Urinary bladder (tissue), 4 donors: Measurements from ENCODE around the gene ECE2. TPM values are rescaled to one million over a fixed set of nuclear protein-coding genes. Genes with fewer than 3 reads are reported as not detected.

Source experiments
- DNase-seq: peaks from one replicate; pipeline ENCODE4 v3.0.0-alpha.2; 2015; ENCODE audit errors: extremely low spot score
- H3K27ac ChIP-seq: one replicate; pipeline ENCODE4 v1.5.1; 2013; ENCODE audit warnings: low read depth, mild to moderate bottlenecking, moderate library complexity
- H3K36me3 ChIP-seq: one replicate; pipeline ENCODE4 v1.6.1; 2013; ENCODE audit warnings: mild to moderate bottlenecking, moderate library complexity; ENCODE audit not compliant: insufficient read depth
- H3K4me1 ChIP-seq: one replicate; pipeline ENCODE4 v1.6.1; 2013; ENCODE audit warnings: mild to moderate bottlenecking, moderate library complexity; ENCODE audit not compliant: insufficient read depth
- H3K4me3 ChIP-seq: one replicate; pipeline ENCODE4 v1.5.1; 2013; ENCODE audit warnings: low read depth, low read length
- WGBS: extraction: QIAGEN DNeasy Blood & Tissue Kit; methylation state at CpG from one replicate; pipeline ENCODE4 v1.1.7; 2013; 5-methylcytosine and 5-hydroxymethylcytosine counted together
- polyA plus RNA-seq: library from polyadenylated mRNA; stranded (reverse); fragments of 200-250 nt; gene quantifications from one replicate; pipeline ENCODE4 v1.2.3, GENCODE V29; 2013
- total RNA-seq: library from RNA; depleted of rRNA; stranded (reverse); fragments of >200 nt; gene quantifications from one replicate; pipeline ENCODE4 v1.2.3, GENCODE V29; 2014
- donor health status: healthy with polysubstance abuse.
- donor health status: healthy.

The ECE2 gene
- total and polyA plus RNA-seq, 2 donors = 0.49 TPM; not detected in 1

DNA sequence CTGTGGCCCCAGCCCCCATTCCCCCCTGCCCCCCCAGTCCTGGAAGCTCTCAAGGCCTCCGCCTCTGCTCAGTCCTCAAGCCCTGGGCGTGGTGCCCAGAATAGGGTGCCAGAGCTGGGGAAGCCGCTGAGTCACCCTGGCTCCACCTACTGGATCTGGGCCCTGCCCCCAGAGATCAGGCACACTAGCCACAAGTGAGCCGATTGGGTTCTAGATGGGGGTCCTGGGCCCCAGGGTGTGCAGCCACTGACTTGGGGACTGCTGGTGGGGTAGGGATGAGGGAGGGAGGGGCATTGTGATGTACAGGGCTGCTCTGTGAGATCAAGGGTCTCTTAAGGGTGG lies 44.3 kb downstream of the ECE2 start:
- Histone ChIP-seq H3K4me1 (no peaks in the 10 kb centered on the region), H3K36me3 (peaks cover 12% of the 10 kb centered on the region), H3K4me3 (no peak overlapping the region), H3K27ac (peak overlapping the region; percentile 69)
- WGBS = 0% methylated on average over 4 of the region's 4 CpGs
- no peak for DNase-seq

DNA sequence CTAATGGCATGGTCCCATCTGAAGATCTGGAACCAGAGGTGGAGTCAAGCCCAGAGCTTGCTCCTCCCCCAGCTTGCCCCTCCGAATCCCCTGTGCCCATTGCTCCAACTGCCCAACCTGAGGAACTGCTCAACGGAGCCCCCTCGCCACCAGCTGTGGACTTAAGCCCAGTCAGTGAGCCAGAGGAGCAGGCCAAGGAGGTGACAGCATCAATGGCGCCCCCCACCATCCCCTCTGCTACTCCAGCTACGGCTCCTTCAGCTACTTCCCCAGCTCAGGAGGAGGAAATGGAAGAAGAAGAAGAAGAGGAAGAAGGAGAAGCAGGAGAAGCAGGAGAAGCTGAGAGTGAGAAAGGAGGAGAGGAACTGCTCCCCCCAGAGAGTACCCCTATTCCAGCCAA lies 45.8 kb downstream of the ECE2 start:
- WGBS = 83% methylated on average over 5 of the region's 5 CpGs
- no peaks in the 10 kb centered on the region for H3K4me1 ChIP-seq
- DNase-seq = no peak
- no peak overlapping the region for H3K27ac ChIP-seq
- H3K4me3 ChIP-seq = no peak overlapping the region
- H3K36me3 ChIP-seq = peaks cover 15% of the 10 kb centered on the region

DNA sequence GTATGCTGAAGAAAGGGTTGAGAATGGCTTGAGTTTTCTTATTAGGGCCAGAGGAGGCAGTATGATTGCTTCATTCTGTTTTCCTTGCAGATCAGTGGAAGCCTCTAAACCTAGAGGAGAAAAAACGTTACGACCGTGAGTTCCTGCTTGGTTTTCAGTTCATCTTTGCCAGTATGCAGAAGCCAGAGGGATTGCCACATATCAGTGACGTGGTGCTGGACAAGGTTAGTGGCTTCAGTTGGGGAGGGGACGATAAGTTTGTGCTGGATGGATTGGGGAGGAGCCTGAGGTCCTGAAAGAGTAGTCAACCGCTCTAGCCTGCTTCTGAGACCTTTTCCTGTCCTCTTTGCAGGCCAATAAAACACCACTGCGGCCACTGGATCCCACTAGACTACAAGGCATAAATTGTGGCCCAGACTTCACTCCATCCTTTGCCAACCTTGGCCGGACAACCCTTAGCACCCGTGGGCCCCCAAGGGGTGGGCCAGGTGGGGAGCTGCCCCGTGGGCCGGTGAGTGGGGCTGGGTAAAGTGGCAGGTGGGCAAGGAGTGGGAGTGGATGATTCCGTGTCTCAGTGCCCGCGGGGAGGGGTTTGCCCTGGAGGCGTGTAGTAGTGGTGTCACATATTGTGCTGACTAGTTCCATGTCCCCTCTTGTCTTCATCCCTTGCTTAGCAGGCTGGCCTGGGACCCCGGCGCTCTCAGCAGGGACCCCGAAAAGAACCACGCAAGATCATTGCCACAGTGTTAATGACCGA lies 47.1 kb downstream of the ECE2 start:
- H3K36me3 ChIP-seq = peaks cover 17% of the 10 kb centered on the region
- WGBS = 91% methylated on average over 20 of the region's 20 CpGs
- no peak overlapping the region for H3K27ac ChIP-seq
- H3K4me1 ChIP-seq = no peaks in the 10 kb centered on the region
- DNase-seq = no peak
- no peak overlapping the region for H3K4me3 ChIP-seq

DNA sequence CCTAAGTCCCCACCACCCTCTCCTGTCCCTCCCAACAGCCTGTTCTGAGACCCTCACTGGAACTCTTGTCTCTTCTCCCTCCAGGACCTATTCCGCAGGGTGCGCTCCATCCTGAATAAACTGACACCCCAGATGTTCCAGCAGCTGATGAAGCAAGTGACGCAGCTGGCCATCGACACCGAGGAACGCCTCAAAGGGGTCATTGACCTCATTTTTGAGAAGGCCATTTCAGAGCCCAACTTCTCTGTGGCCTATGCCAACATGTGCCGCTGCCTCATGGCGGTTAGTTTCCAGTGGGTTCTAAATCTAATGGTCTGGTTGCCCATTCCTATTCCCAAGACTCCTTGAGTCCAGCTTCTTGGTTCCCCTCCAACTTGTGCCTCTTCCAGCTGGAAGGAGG lies 47.9 kb downstream of the ECE2 start:
- Histone ChIP-seq H3K4me1 (no peaks in the 10 kb centered on the region), H3K27ac (no peak overlapping the region), H3K4me3 (no peak overlapping the region), H3K36me3 (peaks cover 19% of the 10 kb centered on the region)
- DNase-seq = no peak
- WGBS = 92% methylated on average over 8 of the region's 8 CpGs

DNA sequence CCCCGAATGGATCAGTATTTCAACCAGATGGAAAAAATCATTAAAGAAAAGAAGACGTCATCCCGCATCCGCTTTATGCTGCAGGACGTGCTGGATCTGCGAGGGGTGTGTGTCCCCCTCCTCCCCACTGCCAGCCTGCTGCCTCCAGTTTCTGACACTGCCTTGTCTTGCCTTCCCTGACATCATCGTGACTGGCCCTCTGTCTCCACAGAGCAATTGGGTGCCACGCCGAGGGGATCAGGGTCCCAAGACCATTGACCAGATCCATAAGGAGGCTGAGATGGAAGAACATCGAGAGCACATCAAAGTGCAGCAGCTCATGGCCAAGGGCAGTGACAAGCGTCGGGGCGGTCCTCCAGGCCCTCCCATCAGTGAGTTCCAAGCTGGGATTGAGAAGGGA lies 49.4 kb downstream of the ECE2 start:
- no peak overlapping the region for H3K4me3 ChIP-seq
- no peak for DNase-seq
- no peak overlapping the region for H3K27ac ChIP-seq
- H3K36me3 ChIP-seq = peaks cover 22% of the 10 kb centered on the region
- H3K4me1 ChIP-seq = no peaks in the 10 kb centered on the region
- 88% methylated on average over 13 of the region's 13 CpGs for WGBS

DNA sequence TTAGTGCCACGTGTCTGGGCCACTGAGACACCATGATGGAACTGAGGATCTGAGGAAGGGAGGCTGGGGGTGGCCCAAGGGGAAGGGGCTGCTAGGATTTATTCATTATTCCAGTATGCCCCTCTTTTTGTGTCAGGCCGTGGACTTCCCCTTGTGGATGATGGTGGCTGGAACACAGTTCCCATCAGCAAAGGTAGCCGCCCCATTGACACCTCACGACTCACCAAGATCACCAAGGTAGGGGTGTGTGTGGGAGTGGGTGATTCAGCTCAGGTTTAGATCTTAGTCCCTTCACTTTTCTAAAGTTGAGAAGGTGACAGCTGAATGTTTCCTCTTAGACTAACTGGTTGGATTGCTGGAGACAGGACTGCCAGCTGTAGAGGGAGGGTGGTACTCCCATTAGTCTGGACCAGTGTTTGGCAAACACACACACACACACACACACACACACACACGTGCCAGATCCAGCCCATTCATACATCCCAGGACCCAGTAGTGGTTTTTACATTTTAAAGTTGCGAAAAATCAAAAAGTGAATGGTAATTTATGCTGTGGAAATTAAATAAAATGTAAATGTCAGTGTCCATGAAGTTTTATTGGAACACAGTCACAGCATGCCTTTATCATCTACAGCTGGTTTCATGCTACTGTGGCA lies 50.0 kb downstream of the ECE2 start:
- Histone ChIP-seq H3K4me3 (no peak overlapping the region), H3K4me1 (no peaks in the 10 kb centered on the region), H3K27ac (no peak overlapping the region), H3K36me3 (peaks cover 19% of the 10 kb centered on the region)
- WGBS = 81% methylated on average over 6 of the region's 6 CpGs
- no peak for DNase-seq

DNA sequence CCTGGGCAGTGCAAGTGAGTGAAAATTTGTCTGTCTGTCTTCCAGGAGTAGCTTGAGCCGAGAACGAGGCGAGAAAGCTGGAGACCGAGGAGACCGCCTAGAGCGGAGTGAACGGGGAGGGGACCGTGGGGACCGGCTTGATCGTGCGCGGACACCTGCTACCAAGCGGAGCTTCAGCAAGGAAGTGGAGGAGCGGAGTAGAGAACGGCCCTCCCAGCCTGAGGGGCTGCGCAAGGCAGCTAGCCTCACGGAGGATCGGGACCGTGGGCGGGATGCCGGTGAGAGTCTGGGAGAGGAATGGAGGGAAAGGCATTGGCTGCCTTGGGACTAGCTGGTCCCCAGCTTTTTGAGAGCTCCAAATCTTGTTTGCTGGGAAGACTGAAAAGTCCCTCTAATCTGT lies 51.3 kb downstream of the ECE2 start:
- Histone ChIP-seq H3K36me3 (peaks cover 17% of the 10 kb centered on the region), H3K4me1 (no peaks in the 10 kb centered on the region), H3K27ac (no peak overlapping the region), H3K4me3 (no peak overlapping the region)
- no peak for DNase-seq
- WGBS = 96% methylated on average over 21 of the region's 21 CpGs

DNA sequence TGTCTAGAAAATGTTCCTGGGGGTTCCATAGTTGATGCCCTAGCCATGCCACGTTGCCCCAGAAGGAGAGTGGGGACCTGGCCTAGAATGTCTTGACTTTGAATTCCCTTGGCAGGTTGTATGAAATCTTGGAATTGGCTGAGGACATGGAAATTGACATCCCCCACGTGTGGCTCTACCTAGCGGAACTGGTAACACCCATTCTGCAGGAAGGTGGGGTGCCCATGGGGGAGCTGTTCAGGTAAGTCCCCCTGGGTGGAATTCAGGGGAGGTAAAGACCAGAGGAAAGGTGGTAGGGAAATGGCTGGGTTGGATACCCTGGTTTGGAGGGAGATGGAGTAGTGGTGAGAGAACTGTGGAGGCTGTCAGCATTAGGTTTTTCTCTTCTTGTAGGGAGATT lies 52.7 kb downstream of the ECE2 start:
- Histone ChIP-seq H3K4me3 (no peak overlapping the region), H3K36me3 (peaks cover 18% of the 10 kb centered on the region), H3K27ac (no peak overlapping the region), H3K4me1 (no peaks in the 10 kb centered on the region)
- DNase-seq = no peak
- WGBS = 45% methylated on average over 3 of the region's 3 CpGs

DNA sequence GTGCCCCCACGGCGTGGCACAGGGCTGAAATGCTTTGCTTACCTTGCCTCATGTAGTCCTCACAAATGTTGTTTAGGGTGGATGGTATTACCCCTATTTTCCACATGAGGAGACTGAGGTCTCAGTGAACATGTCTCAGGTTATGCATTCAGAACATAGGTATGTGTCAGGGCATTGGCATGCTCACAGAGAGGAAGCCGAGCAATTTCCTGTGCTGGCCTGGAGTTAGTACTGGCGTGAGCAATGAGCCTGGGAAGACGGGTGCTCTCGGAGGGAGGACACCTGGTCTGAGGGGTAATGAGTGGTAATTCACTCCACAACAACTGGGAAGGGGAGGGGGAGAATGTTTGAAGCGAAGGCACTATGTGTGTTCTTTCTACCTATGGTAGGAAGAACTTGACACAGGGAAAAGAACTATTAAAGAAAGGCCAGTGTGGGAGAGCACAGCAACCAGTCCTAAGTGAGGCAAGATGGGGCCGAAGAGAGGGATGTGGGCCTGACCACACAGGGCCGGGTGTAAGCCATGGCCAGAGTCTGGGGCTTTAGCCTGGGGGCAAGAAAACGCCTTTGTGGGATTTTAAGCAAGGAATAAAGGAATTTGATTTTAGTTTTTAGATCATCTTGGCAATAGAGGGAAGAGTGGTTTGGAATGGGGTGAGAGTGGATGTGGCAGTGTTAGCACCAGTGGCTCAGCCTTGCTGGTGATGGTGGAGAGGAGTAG lies 56.7 kb downstream of the ECE2 start:
- Histone ChIP-seq H3K4me1 (no peaks in the 10 kb centered on the region), H3K36me3 (peaks cover 9% of the 10 kb centered on the region), H3K27ac (no peak overlapping the region), H3K4me3 (no peak overlapping the region)
- WGBS = 73% methylated on average over 10 of the region's 10 CpGs
- DNase-seq = no peak

DNA sequence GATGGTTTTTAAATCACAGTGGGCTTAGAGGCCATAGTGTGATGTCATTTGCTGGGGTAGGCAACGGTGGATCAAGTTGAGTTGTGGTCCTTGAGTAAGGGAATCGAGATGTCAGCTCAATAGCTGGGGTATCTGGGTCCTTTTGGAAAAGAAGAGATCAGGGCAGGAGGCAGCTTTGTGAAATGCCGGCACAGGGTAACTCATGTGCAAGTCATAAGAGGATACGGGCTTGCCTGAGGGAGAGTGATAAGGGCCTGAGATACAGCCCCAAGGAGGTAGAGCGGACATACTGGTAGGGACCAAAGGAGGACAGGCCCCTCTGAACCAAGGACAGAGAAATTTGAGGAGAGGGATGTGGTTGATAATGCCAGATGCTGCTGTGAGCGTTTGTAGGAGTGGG lies 57.4 kb downstream of the ECE2 start:
- WGBS = 82% methylated on average over 6 of the region's 6 CpGs
- H3K4me1 ChIP-seq = no peaks in the 10 kb centered on the region
- no peak for DNase-seq
- H3K4me3 ChIP-seq = no peak overlapping the region
- peak overlapping the region; percentile 47 for H3K27ac ChIP-seq
- H3K36me3 ChIP-seq = peaks cover 9% of the 10 kb centered on the region

DNA sequence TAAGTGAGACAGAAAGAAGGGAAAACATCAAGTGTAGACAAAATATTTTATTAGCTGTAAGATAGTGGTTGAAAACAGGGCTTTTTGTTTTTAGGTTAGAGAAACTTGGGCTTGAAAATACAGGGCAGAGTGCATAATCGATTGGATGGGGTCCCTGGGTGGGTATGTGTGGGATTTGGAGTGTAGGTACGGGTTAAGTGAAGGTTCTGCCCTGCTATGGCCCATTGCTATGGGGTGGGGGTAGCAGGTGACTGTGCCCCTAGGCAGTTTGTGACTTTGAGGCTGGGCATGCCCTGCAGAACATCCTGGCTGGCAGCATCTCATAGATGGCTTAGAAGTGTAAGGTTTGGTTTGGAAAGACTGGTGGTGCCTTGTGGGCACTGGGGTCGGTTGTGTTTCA lies 57.9 kb downstream of the ECE2 start:
- Histone ChIP-seq H3K4me1 (no peaks in the 10 kb centered on the region), H3K27ac (peak overlapping the region; percentile 68), H3K4me3 (no peak overlapping the region), H3K36me3 (peaks cover 7% of the 10 kb centered on the region)
- 70% methylated on average over 3 of the region's 3 CpGs for WGBS
- DNase-seq = no peak

DNA sequence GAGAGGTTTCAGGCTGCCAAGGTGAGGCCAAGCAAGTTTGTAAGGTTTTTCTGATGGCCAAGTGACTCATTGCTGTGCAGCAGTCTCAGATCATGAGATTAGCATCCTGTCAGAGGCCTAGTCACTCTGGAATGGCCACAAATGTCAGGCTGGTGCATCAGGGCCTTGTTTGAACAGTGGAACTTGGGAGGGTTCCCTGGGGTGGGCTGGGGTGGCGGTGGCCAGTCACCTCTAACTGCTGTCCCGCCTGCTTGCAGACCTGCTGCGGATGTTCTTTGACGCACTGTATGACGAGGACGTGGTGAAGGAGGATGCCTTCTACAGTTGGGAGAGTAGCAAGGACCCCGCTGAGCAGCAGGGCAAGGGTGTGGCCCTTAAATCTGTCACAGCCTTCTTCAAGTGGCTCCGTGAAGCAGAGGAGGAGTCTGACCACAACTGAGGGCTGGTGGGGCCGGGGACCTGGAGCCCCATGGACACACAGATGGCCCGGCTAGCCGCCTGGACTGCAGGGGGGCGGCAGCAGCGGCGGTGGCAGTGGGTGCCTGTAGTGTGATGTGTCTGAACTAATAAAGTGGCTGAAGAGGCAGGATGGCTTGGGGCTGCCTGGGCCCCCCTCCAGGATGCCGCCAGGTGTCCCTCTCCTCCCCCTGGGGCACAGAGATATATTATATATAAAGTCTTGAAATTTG lies 58.8 kb downstream of the ECE2 start:
- 70% methylated on average over 15 of the region's 15 CpGs for WGBS
- Histone ChIP-seq H3K36me3 (peaks cover 4% of the 10 kb centered on the region), H3K4me1 (no peaks in the 10 kb centered on the region), H3K27ac (peak overlapping the region; percentile 66), H3K4me3 (no peak overlapping the region)
- no peak for DNase-seq

DNA sequence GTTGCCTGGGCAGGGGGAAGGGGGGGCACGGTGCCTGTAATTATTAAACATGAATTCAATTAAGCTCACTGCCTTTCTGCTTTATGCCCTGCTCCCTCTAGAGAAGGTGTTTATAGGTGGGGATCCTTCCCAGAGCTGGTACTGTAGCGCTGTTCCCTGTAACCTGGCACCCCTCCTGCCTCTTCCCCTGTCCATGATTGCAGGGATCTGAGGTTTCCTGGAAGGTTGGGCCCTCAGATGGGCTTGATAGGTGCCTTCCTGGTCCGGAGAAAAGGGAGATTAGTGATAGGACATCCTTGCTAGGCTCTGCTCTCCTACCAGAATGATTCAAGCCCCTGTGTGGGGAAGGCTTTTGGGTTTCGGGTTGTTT lies 59.5 kb downstream of the ECE2 start:
- 41% methylated on average over 4 of the region's 4 CpGs for WGBS
- DNase-seq = no peak
- H3K27ac ChIP-seq = peak overlapping the region; percentile 98
- H3K4me1 ChIP-seq = no peaks in the 10 kb centered on the region
- H3K36me3 ChIP-seq = peaks cover 4% of the 10 kb centered on the region
- no peak overlapping the region for H3K4me3 ChIP-seq
